HFF-Myc (cell line): ENCODE data around the gene PANK4.

Experiments used
- DNase-seq: peaks from one replicate; pipeline ENCODE4 v3.0.0-alpha.2; 2011; ENCODE audit warnings: low read depth; ENCODE audit errors: extremely low read depth
- H3K4me3 ChIP-seq: replicated peaks from 2 replicates; pipeline ENCODE4 v1.5.1; 2011; ENCODE audit warnings: low read depth, mild to moderate bottlenecking, control low read depth, low read length
- TF ChIP-seq, protein P1 (sequence below): IDR thresholded peaks from 2 replicates; pipeline ENCODE4 v1.5.1; 2012; ENCODE audit warnings: mild to moderate bottlenecking, low read depth, low read length, control low read depth; ENCODE audit errors: missing control alignments

PANK4 gene

DNA sequence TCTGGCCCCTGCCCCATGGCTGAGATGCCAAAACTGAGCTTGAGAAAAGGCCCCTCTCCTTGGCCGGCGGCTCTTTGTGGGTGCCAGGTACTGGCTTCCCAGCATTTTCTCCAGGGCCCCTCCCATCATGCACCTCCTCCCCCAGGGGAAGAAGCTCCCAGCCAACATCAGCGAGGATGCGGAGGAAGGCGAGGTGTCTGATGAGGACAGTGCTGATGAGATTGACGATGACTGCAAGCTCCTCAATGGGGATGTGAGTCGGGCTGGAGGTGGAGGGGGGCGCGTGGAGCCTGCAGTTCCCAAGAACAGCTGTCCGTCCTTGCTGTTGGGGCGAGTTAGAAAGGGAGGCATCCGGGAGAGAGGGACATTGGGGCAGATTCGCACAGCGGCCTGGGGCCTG lies 36.8 kb downstream of the PANK4 start:
- TF ChIP-seq, protein P1, sequence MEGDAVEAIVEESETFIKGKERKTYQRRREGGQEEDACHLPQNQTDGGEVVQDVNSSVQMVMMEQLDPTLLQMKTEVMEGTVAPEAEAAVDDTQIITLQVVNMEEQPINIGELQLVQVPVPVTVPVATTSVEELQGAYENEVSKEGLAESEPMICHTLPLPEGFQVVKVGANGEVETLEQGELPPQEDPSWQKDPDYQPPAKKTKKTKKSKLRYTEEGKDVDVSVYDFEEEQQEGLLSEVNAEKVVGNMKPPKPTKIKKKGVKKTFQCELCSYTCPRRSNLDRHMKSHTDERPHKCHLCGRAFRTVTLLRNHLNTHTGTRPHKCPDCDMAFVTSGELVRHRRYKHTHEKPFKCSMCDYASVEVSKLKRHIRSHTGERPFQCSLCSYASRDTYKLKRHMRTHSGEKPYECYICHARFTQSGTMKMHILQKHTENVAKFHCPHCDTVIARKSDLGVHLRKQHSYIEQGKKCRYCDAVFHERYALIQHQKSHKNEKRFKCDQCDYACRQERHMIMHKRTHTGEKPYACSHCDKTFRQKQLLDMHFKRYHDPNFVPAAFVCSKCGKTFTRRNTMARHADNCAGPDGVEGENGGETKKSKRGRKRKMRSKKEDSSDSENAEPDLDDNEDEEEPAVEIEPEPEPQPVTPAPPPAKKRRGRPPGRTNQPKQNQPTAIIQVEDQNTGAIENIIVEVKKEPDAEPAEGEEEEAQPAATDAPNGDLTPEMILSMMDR = no peak
- DNase-seq = no peak
- H3K4me3 ChIP-seq = no peak overlapping the region

DNA sequence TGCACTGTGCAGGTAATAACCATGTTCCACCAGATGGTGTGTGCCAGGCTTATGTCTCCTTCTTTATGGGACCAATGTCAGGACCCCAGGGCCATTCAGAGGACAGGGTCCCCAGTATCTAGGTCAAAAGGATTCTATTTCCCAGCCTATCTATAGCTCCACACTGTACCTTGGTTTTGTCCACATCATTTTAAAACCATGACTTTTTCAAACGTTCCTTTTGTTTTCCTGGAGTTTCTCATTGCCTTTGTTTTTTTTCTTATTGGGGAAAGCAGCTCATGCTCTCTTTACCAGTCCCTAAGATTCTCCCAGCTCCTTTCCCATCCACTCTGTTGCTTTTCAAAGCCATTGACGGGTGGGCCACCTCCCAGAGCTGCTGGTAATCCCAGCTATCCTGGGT lies 37.7 kb downstream of the PANK4 start:
- TF ChIP-seq, protein P1 = no peak

DNA sequence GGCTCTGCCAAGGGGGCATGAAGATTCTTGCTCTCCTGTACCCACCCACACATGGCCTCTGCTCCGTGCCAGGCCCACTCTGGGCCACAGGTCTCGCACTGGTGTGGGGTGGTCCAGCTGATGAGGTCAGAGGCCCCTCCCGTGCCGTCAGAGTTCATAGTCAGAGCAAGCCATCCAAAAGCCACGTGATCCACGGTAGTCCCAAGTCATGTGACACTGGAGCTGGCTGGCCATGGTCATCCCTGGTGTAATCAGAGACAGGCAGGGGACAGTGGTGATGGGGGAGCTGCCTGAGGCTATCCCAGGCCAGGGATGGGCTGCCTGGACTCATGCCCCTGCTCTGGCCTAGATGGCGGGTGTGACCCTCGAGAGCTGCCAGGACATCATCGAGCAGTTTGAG lies 39.8 kb downstream of the PANK4 start:
- DNase-seq = no peak
- TF ChIP-seq, protein P1 = no peak

More for the DNA sequence above, 37.7 kb downstream of the PANK4 start:
- no peak for DNase-seq
- H3K4me3 ChIP-seq = no peak overlapping the region

DNA sequence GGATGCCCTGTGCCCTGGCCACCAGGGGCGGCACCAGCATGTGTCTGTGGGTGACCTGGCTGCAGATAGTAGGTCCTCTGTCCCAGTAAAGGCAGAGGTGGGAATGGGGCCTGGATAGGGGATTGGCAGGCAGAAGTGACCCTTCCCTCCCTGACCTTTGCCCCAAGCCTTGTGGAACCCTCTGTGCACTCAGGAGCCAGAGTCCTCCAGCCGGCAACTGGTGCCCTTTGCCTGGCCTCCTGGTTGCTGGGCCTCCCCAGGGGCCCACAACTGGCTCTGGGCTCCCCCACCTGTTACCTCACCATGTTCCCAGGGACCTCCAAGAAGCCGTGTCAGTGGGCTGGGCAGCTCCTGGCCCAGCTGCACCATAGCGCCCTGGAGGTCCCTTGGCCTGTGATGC lies 40.4 kb downstream of the PANK4 start:
- TF ChIP-seq, protein P1 = no peak
- DNase-seq = no peak
- H3K4me3 ChIP-seq = no peak overlapping the region

More for the DNA sequence above, 39.8 kb downstream of the PANK4 start:
- no peak overlapping the region for H3K4me3 ChIP-seq

DNA sequence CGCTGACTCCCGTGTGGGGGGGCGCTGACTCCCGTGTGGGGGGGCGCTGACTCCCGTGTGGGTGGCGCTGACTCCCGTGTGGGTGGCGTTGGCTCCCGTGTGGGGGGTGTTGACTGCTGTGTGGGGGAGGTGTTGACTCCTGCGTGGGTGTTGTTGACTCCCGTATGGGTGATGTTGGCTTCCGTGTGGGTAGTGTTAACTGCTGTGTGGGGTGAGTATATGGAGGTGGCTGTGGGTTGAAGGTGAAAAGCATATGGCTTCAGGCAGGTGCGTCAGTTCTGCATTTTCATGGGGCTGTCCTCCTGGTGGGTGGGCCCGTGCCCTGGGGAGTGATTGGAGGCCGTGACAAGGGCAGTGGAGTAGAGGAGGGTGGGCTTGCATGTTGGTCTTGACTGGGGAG lies 42.4 kb downstream of the PANK4 start:
- H3K4me3 ChIP-seq = no peak overlapping the region
- TF ChIP-seq, protein P1 = no peak
- no peak for DNase-seq

DNA sequence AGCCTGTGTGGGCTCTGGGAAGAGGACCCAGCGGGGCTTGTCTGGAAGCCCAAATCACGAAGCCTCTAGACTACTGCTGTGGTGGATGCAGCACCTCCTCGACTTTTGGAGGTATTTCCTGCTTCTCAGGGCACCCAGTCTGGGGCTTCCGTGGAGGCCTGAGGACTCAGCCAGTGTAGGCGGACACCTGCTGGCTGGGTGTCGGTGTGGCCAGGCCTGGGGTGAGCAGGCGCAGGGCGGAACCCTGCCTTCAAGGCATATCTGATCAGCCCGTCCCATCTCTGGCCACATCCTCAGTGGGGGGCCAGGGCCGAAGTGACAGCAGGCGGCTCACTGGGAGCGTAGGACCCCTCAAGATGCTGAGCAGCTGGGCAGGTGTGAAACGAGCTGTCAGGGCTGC lies 43.4 kb downstream of the PANK4 start:
- H3K4me3 ChIP-seq = no peak overlapping the region
- DNase-seq = no peak
- TF ChIP-seq, protein P1 = no peak

DNA sequence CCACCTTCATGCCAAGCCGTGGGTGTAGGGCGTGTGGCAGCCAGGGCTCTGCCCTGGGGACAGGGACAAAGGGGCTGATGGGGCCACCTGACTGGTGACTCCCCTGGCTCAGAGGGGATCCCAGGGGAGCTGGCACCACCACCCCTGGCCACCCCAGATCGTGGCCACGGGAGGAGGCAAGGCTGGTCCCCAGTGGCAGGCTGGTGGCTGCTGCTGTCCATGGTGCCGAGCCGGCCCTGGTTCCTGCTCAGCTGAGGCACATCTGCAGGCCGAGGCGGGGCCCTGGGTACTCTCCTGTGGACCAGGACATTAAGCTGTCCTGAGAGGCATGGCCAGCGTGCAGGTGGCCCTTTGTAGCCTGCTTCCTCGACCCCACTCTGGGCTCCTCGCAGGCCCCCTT lies 43.8 kb downstream of the PANK4 start:
- no peak overlapping the region for H3K4me3 ChIP-seq
- DNase-seq = no peak
- TF ChIP-seq, protein P1 = no peak
